GM18499 (cell line): Measurements from ENCODE around the gene SHROOM3.
"Not testable (repeated sequence)": the region's sequence is repeated elsewhere in the genome, so short reads cannot be mapped to it uniquely, and the experiment has no call there.

Experiments
- ATAC-seq: cut with Tn5 transposase; IDR thresholded peaks from one replicate; pipeline ENCODE4 v1.9.1; 2021; ENCODE audit warnings: moderate number of reproducible peaks; ENCODE audit not compliant: insufficient read depth, unreplicated experiment

SHROOM3 gene

GRCh38 chr4:76585897-76586360 is 150.9 kb downstream of the SHROOM3 start:
- ATAC-seq: no peak

- no peak for ATAC-seq
Observed at GRCh38 chr4:76588274-76588673, 153.2 kb downstream of the SHROOM3 start.

- no peak for ATAC-seq
Observed at GRCh38 chr4:76589402-76589801, 154.4 kb downstream of the SHROOM3 start.

- ATAC-seq: no peak
Observed at GRCh38 chr4:76589872-76590797, 155.1 kb downstream of the SHROOM3 start.

GRCh38 chr4:76590798-76591281 is 155.8 kb downstream of the SHROOM3 start:
- no peak for ATAC-seq

- ATAC-seq: no peak
Observed at GRCh38 chr4:76591992-76592391, 157.0 kb downstream of the SHROOM3 start.

- no peak for ATAC-seq
Observed at GRCh38 chr4:76592460-76592859, 157.4 kb downstream of the SHROOM3 start.

- no peak for ATAC-seq
Observed at GRCh38 chr4:76594173-76594572, 159.1 kb downstream of the SHROOM3 start.

- no peak for ATAC-seq
Observed at GRCh38 chr4:76595435-76595834, 160.4 kb downstream of the SHROOM3 start.

- ATAC-seq: no peak
Observed at GRCh38 chr4:76596713-76597112, 161.7 kb downstream of the SHROOM3 start.

GRCh38 chr4:76597423-76597979 is 162.5 kb downstream of the SHROOM3 start:
- ATAC-seq: no peak

GRCh38 chr4:76600447-76600846 is 165.4 kb downstream of the SHROOM3 start:
- ATAC-seq: no peak

GRCh38 chr4:76601791-76602190 is 166.8 kb downstream of the SHROOM3 start:
- ATAC-seq: no peak

- no peak for ATAC-seq
Observed at GRCh38 chr4:76605099-76605563, 170.1 kb downstream of the SHROOM3 start.

GRCh38 chr4:76606645-76607265 is 171.7 kb downstream of the SHROOM3 start:
- no peak for ATAC-seq

GRCh38 chr4:76607266-76607799 is 172.3 kb downstream of the SHROOM3 start:
- peak; percentile 95 for ATAC-seq

GRCh38 chr4:76607846-76608245 is 172.8 kb downstream of the SHROOM3 start:
- ATAC-seq: no peak

GRCh38 chr4:76608549-76608948 is 173.5 kb downstream of the SHROOM3 start:
- not testable (repeated sequence) for ATAC-seq

- ATAC-seq: no peak
Observed at GRCh38 chr4:76610751-76611547, 175.9 kb downstream of the SHROOM3 start.
